HEK293 (cell line): ENCODE measurements around the gene SLC66A2.

Experiments
- CTCF ChIA-PET: fragments of 350-600 bp; formaldehyde crosslinking; extraction: SDS; loops from one replicate; lab custom pipeline; 2021; ENCODE audit warnings: antibody characterized with exemption; lab: Yijun Ruan, JAX
- POLR2A ChIA-PET: fragments of 300-600 bp; formaldehyde crosslinking; extraction: SDS; loops from one replicate; lab custom pipeline; 2020; ENCODE audit warnings: antibody characterized with exemption, inconsistent platforms; lab: Yijun Ruan, JAX
- H3K27ac ChIP-seq: fragments of 200-500 bp; sonication (Bioruptor generic); 2 replicates; pipeline ENCODE4 v1.5.1; 2014; ENCODE audit warnings: low read depth, low read length, control low read depth, inconsistent platforms; ENCODE audit errors: extremely low read depth
- H3K36me3 ChIP-seq, 2 experiments: fragments of 200-500 bp in 1 of 2; sonication (Bioruptor generic) in 1 of 2; 1 replicate in 1 of 2; 2 replicates in 1 of 2; pipeline ENCODE4 v1.5.1; 2014 to 2017; ENCODE audit warnings: inconsistent platforms in 2 of 2, low read length in 2 of 2; ENCODE audit not compliant: control insufficient read depth in 2 of 2, insufficient read depth in 1 of 2
- H3K4me1 ChIP-seq: fragments of 200-500 bp; sonication (Bioruptor generic); 2 replicates; pipeline ENCODE4 v1.5.1; 2014; ENCODE audit warnings: mild to moderate bottlenecking, low read length, inconsistent platforms; ENCODE audit not compliant: control insufficient read depth, insufficient read depth
- H3K4me3 ChIP-seq: 2 replicates; pipeline ENCODE4 v1.5.1; 2011; ENCODE audit warnings: low read depth, mild to moderate bottlenecking, control low read depth, low read length, moderate library complexity
- H3K9me3 ChIP-seq: fragments of 200-500 bp; sonication (Bioruptor generic); 2 replicates; pipeline ENCODE4 v1.5.1; 2014; ENCODE audit warnings: low read depth, low read length, inconsistent platforms; ENCODE audit not compliant: control insufficient read depth, insufficient read depth
- GLIS2 ChIP-seq: fragments of 450-650 bp; formaldehyde crosslinking; IDR thresholded peaks from 2 replicates; pipeline ENCODE4 v1.5.1; 2016; ENCODE audit warnings: missing biosample characterization, missing genetic modification characterization
- ZBTB48 ChIP-seq: fragments of 450-650 bp; formaldehyde crosslinking; IDR thresholded peaks from 2 replicates; pipeline ENCODE4 v1.5.1; 2016; ENCODE audit warnings: missing biosample characterization, missing genetic modification characterization
- ZNF121 ChIP-seq: fragments of 450-650 bp; formaldehyde crosslinking; IDR thresholded peaks from 2 replicates; pipeline ENCODE4 v1.5.1; 2016; ENCODE audit warnings: missing biosample characterization, missing genetic modification characterization
- ZNF157 ChIP-seq: fragments of 450-650 bp; formaldehyde crosslinking; IDR thresholded peaks from 2 replicates; pipeline ENCODE4 v1.5.1; 2016; ENCODE audit warnings: missing biosample characterization, missing genetic modification characterization
- ZNF274 ChIP-seq, 2 experiments: fragments of 200-500 bp in 1 of 2; fragments of 450-650 bp in 1 of 2; sonication (Bioruptor generic) in 1 of 2; formaldehyde crosslinking in 1 of 2; IDR thresholded peaks; 2 replicates each; pipeline versions ENCODE4 v1.5.1 to v1.6.1; 2014 to 2016; ENCODE audit warnings: borderline replicate concordance in 1 of 2, inconsistent platforms in 1 of 2, low read length in 1 of 2, missing biosample characterization in 1 of 2, missing genetic modification characterization in 1 of 2
- ZNF341 ChIP-seq: fragments of 450-650 bp; formaldehyde crosslinking; IDR thresholded peaks from 2 replicates; pipeline ENCODE4; 2016; ENCODE audit warnings: low read depth, missing biosample characterization, missing genetic modification characterization
- ZNF473 ChIP-seq: fragments of 450-650 bp; formaldehyde crosslinking; IDR thresholded peaks from 2 replicates; pipeline ENCODE4 v1.5.1; 2017; ENCODE audit warnings: missing biosample characterization, missing genetic modification characterization
- ZNF510 ChIP-seq: fragments of 450-650 bp; formaldehyde crosslinking; IDR thresholded peaks from 2 replicates; pipeline ENCODE4 v1.5.1; 2018; ENCODE audit warnings: mild to moderate bottlenecking, missing genetic modification characterization, missing biosample characterization; ENCODE audit not compliant: insufficient replicate concordance
- ZNF555 ChIP-seq: fragments of 450-650 bp; formaldehyde crosslinking; conservative IDR thresholded peaks from 2 replicates; pipeline ENCODE4 v1.5.1; 2017; ENCODE audit warnings: missing biosample characterization, mild to moderate bottlenecking, missing genetic modification characterization, inconsistent platforms
- ZNF571 ChIP-seq: fragments of 450-650 bp; formaldehyde crosslinking; IDR thresholded peaks from 2 replicates; pipeline ENCODE4 v1.5.0; 2017; ENCODE audit warnings: missing biosample characterization, missing genetic modification characterization
- ZNF768 ChIP-seq: fragments of 450-650 bp; formaldehyde crosslinking; IDR thresholded peaks from 2 replicates; pipeline ENCODE4 v1.5.1; 2018; ENCODE audit warnings: missing biosample characterization, mild to moderate bottlenecking, missing genetic modification characterization
- ZSCAN4 ChIP-seq: fragments of 450-650 bp; formaldehyde crosslinking; IDR thresholded peaks from 2 replicates; pipeline ENCODE4 v1.5.1; 2017; ENCODE audit warnings: missing biosample characterization, missing genetic modification characterization
- TF ChIP-seq, protein P1 (sequence below): fragments of 450-650 bp; formaldehyde crosslinking; IDR thresholded peaks from 2 replicates; pipeline ENCODE4 v1.5.1; 2016; ENCODE audit warnings: missing biosample characterization, missing genetic modification characterization
- TF ChIP-seq, protein P2 (sequence below): fragments of 450-650 bp; formaldehyde crosslinking; IDR thresholded peaks from 2 replicates; pipeline ENCODE4 v1.5.1; 2016; ENCODE audit warnings: missing biosample characterization, missing genetic modification characterization
- TF ChIP-seq, protein P3 (sequence below): fragments of 450-650 bp; formaldehyde crosslinking; IDR thresholded peaks from 2 replicates; pipeline ENCODE4 v1.5.1; 2016; ENCODE audit warnings: missing biosample characterization, missing genetic modification characterization

The SLC66A2 gene

GRCh38 chr18:79950515-79951341 lies 725 bp downstream of the SLC66A2 start (continued):
- TF ChIP-seq, protein P1, sequence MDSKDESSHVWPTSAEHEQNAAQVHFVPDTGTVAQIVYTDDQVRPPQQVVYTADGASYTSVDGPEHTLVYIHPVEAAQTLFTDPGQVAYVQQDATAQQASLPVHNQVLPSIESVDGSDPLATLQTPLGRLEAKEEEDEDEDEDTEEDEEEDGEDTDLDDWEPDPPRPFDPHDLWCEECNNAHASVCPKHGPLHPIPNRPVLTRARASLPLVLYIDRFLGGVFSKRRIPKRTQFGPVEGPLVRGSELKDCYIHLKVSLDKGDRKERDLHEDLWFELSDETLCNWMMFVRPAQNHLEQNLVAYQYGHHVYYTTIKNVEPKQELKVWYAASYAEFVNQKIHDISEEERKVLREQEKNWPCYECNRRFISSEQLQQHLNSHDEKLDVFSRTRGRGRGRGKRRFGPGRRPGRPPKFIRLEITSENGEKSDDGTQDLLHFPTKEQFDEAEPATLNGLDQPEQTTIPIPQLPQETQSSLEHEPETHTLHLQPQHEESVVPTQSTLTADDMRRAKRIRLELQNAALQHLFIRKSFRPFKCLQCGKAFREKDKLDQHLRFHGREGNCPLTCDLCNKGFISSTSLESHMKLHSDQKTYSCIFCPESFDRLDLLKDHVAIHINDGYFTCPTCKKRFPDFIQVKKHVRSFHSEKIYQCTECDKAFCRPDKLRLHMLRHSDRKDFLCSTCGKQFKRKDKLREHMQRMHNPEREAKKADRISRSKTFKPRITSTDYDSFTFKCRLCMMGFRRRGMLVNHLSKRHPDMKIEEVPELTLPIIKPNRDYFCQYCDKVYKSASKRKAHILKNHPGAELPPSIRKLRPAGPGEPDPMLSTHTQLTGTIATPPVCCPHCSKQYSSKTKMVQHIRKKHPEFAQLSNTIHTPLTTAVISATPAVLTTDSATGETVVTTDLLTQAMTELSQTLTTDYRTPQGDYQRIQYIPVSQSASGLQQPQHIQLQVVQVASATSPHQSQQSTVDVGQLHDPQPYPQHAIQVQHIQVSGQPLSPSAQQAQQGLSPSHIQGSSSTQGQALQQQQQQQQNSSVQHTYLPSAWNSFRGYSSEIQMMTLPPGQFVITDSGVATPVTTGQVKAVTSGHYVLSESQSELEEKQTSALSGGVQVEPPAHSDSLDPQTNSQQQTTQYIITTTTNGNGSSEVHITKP (tag by site-specific recombination), result 0 out of 2 replicates have a peak, but pooled peaks have one; percentile 31
- no peak for TF ChIP-seq ZNF274 (IDR thresholded peaks at IDR 0.05; ENCODE audit: low read length)
- TF ChIP-seq ZNF274 (tag by site-specific recombination; IDR thresholded peaks at IDR 0.05; ENCODE audit: borderline replicate concordance), result no peak
- peak; percentile 12; the same call in 1 of the 2 replicates for TF ChIP-seq GLIS2 (tag by site-specific recombination)
- TF ChIP-seq, protein P2, sequence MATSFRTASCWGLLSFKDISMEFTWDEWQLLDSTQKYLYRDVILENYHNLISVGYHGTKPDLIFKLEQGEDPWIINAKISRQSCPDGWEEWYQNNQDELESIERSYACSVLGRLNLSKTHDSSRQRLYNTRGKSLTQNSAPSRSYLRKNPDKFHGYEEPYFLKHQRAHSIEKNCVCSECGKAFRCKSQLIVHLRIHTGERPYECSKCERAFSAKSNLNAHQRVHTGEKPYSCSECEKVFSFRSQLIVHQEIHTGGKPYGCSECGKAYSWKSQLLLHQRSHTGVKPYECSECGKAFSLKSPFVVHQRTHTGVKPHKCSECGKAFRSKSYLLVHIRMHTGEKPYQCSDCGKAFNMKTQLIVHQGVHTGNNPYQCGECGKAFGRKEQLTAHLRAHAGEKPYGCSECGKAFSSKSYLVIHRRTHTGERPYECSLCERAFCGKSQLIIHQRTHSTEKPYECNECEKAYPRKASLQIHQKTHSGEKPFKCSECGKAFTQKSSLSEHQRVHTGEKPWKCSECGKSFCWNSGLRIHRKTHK, result no peak

DNA sequence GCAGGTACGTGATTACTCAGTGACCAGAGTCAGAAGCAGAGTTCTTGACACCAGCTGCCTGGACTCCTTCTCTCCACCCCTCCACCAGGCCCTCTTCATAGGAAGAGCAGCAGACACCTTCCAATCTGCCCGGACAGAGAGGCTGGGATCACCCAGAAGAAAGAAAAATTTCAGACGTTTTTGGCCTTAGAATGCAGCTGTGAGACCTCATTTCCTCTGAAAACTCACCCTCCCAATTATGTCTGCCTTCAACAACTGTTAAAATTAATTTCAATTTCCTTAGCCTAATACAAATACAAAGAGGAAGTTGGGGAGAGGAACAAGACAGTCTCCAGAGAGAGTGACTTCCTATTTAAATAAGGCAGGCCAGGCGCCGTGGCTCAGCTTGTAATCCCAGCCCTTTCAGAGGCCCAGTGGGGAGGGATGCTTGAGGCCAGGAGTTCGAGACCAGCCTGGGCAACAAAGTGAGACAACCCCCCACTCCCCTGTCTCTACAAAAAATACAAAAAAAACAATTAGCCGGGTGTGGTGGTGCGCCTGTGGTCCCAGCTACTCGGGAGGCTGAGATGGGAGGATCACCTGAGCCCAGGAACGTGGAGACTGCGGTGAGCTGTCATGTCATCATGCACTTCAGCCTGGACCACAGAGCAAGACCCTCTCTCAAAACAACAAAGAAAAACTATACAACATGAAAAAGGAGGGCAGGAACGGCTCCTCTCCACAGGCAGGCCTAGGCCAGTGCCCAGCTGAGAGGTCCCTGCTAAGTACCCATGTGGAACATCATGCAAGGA lies 1.6 kb downstream of the SLC66A2 start:
- H3K27ac ChIP-seq, result no peak overlapping the region
- peaks cover 11 to 22% of the 10 kb centered on the region in 2 experiments; a peak in 2 of 3 replicates for H3K36me3 ChIP-seq
- TF ChIP-seq ZNF121 (peak; percentile 96), ZNF510 (tag by site-specific recombination) (no peak)
- ChIA-PET CTCF (no interaction called here), POLR2A (interaction anchor here (0.8 to 2.6 kb wide), 2 partner anchors 9 to 84 kb away, joined by 3 to 9 read pairs; partner anchors contain the start of gene RBFA)
- peaks cover 12% of the 10 kb centered on the region for H3K4me1 ChIP-seq
- H3K9me3 ChIP-seq, result no peaks in the 10 kb centered on the region
- H3K4me3 ChIP-seq, result no peak overlapping the region

DNA sequence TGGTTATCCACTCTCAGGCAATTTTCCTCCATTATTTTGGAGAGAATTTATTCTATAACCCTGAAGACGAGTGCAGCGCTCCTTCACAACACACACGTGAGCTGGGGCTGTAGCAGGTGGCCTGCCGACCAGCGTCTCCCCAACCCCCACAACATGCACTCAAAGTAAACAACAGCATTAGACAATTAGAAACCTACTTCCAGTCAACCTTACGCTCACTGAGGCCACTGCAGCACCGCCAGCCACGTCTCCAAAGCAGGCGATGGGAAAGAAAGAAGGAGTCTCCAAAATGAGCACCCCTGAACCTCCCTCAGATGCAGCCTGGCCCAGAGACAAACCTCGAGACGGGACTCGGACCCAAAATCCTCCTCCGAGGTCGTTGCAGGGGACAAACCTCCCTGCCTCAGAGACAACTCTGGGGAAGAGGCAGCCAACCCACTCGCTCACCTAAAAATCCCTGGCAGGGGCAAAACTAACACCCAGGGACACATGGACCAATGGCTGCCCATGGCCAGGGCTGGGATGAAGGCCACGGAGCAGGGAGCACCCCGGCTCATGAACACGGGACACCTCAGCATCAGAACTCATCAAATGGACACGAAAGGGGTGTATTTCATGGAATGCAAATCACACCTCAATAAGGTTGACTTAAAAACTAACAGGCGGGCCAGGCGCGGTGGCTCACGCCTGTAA lies 2.6 kb downstream of the SLC66A2 start:
- Histone ChIP-seq H3K4me1 (peaks cover 12% of the 10 kb centered on the region), H3K4me3 (no peak overlapping the region), H3K9me3 (no peaks in the 10 kb centered on the region), H3K36me3 (peaks cover 11 to 22% of the 10 kb centered on the region in 2 experiments; a peak in 2 of 3 replicates), H3K27ac (no peak overlapping the region)
- no peak for TF ChIP-seq ZNF768 (tag by site-specific recombination)
- CTCF ChIA-PET, result no interaction called here
- POLR2A ChIA-PET, result no interaction called here

GRCh38 chr18:79947881-79948610 lies 3.4 kb downstream of the SLC66A2 start:
- TF ChIP-seq ZNF571 (no peak), ZNF157 (tag by site-specific recombination) (no peak), ZNF555 (tag by site-specific recombination) (no peak), ZBTB48 (tag by site-specific recombination) (no peak), ZNF341 (no peak), ZSCAN4 (tag by site-specific recombination) (no peak), ZNF473 (tag by site-specific recombination) (no peak)
- TF ChIP-seq, protein P3, sequence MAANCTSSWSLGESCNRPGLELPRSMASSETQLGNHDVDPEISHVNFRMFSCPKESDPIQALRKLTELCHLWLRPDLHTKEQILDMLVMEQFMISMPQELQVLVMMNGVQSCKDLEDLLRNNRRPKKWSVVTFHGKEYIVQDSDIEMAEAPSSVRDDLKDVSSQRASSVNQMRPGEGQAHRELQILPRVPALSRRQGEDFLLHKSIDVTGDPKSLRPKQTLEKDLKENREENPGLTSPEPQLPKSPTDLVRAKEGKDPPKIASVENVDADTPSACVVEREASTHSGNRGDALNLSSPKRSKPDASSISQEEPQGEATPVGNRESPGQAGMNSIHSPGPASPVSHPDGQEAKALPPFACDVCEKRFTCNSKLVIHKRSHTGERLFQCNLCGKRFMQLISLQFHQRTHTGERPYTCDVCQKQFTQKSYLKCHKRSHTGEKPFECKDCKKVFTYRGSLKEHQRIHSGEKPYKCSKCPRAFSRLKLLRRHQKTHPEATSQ (tag by site-specific recombination), result no peak
- Histone ChIP-seq H3K27ac (no peak overlapping the region), H3K4me3 (no peak overlapping the region), H3K9me3 (no peaks in the 10 kb centered on the region), H3K36me3 (peaks cover 8 to 22% of the 10 kb centered on the region in 2 experiments; a peak in 2 of 3 replicates), H3K4me1 (peaks cover 12% of the 10 kb centered on the region)
- ChIA-PET POLR2A (interaction anchor here (0.7 kb wide), 1 partner anchor 10 kb away, joined by 3 read pairs; no protein-coding TSS in a partner anchor), CTCF (no interaction called here)
